Measurements from ENCODE around the gene DCDC2C. TPM values are rescaled to one million over a fixed set of nuclear protein-coding genes. Genes with fewer than 3 reads are reported as not detected.
A peak's percentile ranks its signal among the peaks of the same experiment; 100 is the strongest.

DCDC2C gene
- total and polyA plus RNA-seq, 9 of the 15 experiments (the other 6 are each of a cell fraction or from before 2014, with no cell fraction given), result not detected

DNA sequence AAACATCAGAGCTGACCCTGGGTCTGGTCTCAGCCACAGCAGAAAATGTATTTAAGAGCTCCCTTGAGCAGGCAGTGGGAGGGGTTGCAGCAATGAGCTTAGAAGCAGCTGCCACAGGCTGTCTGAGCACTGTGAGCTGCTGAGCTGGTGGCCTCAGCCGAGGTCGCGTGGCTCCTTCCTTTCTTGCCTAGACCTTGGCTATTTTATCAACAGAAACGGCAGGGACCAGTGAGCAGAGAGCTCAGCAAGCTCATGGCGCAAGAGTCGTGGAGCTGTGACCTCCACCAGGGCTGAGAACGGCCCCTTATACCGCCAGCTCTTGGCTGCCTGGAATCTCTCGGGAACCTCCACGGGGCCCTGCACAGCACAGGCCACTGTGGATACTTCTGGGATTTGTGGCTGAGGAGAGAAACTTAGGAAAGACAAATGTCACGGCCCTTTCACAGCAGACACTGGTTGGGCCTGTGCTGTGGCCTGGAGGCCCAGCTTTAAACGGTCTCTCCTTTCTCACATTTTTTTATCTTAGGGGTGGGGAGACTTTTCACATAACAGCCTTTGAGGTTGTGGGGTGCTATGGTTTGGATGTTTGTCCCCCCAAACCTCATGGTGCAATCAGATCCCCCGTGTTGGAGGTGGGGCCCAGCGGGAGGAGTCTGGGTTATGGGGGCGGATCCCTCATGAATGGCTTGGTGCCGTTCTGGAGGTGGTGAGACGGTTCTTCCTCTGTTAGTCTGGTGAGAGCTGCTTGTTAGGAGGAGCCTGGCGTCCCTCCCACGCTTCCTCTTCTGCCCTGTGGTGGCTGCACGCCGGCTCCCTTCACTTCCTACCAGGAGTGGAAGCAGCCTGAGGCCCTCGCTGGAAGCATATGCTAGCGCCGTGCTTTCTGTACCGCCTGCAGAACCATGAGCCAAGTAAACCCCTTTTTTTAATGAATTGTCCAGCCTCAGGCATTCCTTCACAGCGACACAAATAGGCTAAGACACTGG lies 43.6 kb upstream of the DCDC2C start (continued):
- TF ChIP-seq, protein P1, sequence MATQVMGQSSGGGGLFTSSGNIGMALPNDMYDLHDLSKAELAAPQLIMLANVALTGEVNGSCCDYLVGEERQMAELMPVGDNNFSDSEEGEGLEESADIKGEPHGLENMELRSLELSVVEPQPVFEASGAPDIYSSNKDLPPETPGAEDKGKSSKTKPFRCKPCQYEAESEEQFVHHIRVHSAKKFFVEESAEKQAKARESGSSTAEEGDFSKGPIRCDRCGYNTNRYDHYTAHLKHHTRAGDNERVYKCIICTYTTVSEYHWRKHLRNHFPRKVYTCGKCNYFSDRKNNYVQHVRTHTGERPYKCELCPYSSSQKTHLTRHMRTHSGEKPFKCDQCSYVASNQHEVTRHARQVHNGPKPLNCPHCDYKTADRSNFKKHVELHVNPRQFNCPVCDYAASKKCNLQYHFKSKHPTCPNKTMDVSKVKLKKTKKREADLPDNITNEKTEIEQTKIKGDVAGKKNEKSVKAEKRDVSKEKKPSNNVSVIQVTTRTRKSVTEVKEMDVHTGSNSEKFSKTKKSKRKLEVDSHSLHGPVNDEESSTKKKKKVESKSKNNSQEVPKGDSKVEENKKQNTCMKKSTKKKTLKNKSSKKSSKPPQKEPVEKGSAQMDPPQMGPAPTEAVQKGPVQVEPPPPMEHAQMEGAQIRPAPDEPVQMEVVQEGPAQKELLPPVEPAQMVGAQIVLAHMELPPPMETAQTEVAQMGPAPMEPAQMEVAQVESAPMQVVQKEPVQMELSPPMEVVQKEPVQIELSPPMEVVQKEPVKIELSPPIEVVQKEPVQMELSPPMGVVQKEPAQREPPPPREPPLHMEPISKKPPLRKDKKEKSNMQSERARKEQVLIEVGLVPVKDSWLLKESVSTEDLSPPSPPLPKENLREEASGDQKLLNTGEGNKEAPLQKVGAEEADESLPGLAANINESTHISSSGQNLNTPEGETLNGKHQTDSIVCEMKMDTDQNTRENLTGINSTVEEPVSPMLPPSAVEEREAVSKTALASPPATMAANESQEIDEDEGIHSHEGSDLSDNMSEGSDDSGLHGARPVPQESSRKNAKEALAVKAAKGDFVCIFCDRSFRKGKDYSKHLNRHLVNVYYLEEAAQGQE (IDR thresholded peaks at IDR 0.05; ENCODE audit: borderline replicate concordance), result no peak
- TF ChIP-seq, protein P1 (CRISPR knock-in tag; IDR thresholded peaks at IDR 0.05; ENCODE audit: low read depth), result no peak
- TF ChIP-seq EGR1 (conservative IDR thresholded peaks at IDR 0.05) (peak; percentile 65), EWSR1 (IDR thresholded peaks at IDR 0.05; ENCODE audit: borderline replicate concordance, low read depth, partially characterized antibody) (no peak), HCFC1 (IDR thresholded peaks at IDR 0.05; ENCODE audit: low read depth, low read length) (no peak), ZBTB33 (CRISPR knock-in tag; IDR thresholded peaks at IDR 0.05) (peak; percentile 33; the same call in 1 of the 2 replicates), SMAD1 (IDR thresholded peaks at IDR 0.05; ENCODE audit: low read depth, low read length, partially characterized antibody) (no peak), ZNF263 (CRISPR knock-in tag; IDR thresholded peaks at IDR 0.05; ENCODE audit: borderline replicate concordance) (no peak), ZKSCAN8 (CRISPR knock-in tag; IDR thresholded peaks at IDR 0.05) (no peak), NR4A1 (CRISPR knock-in tag; IDR thresholded peaks at IDR 0.05) (no peak), NR4A1 (tag; IDR thresholded peaks at IDR 0.05) (no peak), SMAD4 (CRISPR knock-in tag; conservative IDR thresholded peaks at IDR 0.05) (no peak), ZBTB17 (CRISPR knock-in tag; IDR thresholded peaks at IDR 0.05) (no peak), GTF2A2 (tag; IDR thresholded peaks at IDR 0.05) (no peak)
- TF ChIP-seq, protein P2, sequence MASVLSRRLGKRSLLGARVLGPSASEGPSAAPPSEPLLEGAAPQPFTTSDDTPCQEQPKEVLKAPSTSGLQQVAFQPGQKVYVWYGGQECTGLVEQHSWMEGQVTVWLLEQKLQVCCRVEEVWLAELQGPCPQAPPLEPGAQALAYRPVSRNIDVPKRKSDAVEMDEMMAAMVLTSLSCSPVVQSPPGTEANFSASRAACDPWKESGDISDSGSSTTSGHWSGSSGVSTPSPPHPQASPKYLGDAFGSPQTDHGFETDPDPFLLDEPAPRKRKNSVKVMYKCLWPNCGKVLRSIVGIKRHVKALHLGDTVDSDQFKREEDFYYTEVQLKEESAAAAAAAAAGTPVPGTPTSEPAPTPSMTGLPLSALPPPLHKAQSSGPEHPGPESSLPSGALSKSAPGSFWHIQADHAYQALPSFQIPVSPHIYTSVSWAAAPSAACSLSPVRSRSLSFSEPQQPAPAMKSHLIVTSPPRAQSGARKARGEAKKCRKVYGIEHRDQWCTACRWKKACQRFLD (CRISPR knock-in tag; IDR thresholded peaks at IDR 0.05), result no peak
